CD4-positive, alpha-beta T cell treated with Interleukin-17A for 4 hours (primary cell): ENCODE measurements around the gene AP4B1.
"Not testable (repeated sequence)": the region's sequence is repeated elsewhere in the genome, so short reads cannot be mapped to it uniquely, and the experiment has no call there.

Experiments used
- DNase-seq: peaks from one replicate; pipeline ENCODE4 v3.0.0-alpha.2; 2020; ENCODE audit warnings: mixed read lengths

Gene AP4B1

GRCh38 chr1:113855630-113856400, 48.8 kb downstream of the AP4B1 start:
- DNase-seq = no peak

GRCh38 chr1:113854234-113854633, 50.4 kb downstream of the AP4B1 start:
- DNase-seq = no peak

- DNase-seq = not testable (repeated sequence)
These were observed 51.9 kb downstream of the AP4B1 start for GRCh38 chr1:113852694-113853093.

GRCh38 chr1:113850127-113850796, 54.3 kb downstream of the AP4B1 start:
- no peak for DNase-seq

- DNase-seq = no peak
These were observed 55.5 kb downstream of the AP4B1 start for GRCh38 chr1:113849072-113849471.

GRCh38 chr1:113846391-113847035, 58.1 kb downstream of the AP4B1 start:
- no peak for DNase-seq
